K562 (cell line): ENCODE data around the gene CLP1. TPM values are rescaled to one million over a fixed set of nuclear protein-coding genes. Genes with fewer than 3 reads are reported as not detected.

Experiments used
- BRCA1 ChIP-seq, 2 experiments: fragments of 450-650 bp in 1 of 2; sonication (generic) in 1 of 2; formaldehyde crosslinking in 1 of 2; IDR thresholded peaks; 2 replicates each; pipeline versions ENCODE4 v1.5.0 to v1.6.1; 2017 to 2020; ENCODE audit warnings: mild to moderate bottlenecking in 1 of 2, missing genetic modification reagents in 1 of 2
- CCNT2 ChIP-seq: IDR thresholded peaks from 2 replicates; pipeline ENCODE4 v1.6.1; 2011; ENCODE audit warnings: borderline replicate concordance, low read depth, mild to moderate bottlenecking, moderate library complexity, mixed read lengths, low read length; ENCODE audit not compliant: insufficient read length; ENCODE audit errors: extremely low read depth
- ELK3 ChIP-seq: fragments of 450-650 bp; formaldehyde crosslinking; IDR thresholded peaks from 2 replicates; pipeline ENCODE4 v1.4.0; 2020; ENCODE audit warnings: mild to moderate bottlenecking
- ESRRB ChIP-seq: fragments of 250-450 bp; sonication (Bioruptor Pico); IDR thresholded peaks from 2 replicates; pipeline ENCODE4 v1.5.0; 2020; ENCODE audit warnings: mild to moderate bottlenecking, moderate library complexity, borderline replicate concordance
- FOXM1 ChIP-seq, 2 experiments: fragments of 450-650 bp in 1 of 2; sonication (generic) in 1 of 2; formaldehyde crosslinking in 1 of 2; IDR thresholded peaks; 2 replicates each; pipeline versions ENCODE4 v1.6.1 to v1.9.0; 2017 to 2022; ENCODE audit warnings: low read depth in 2 of 2, mild to moderate bottlenecking in 2 of 2, missing genetic modification reagents in 1 of 2, moderate library complexity in 1 of 2
- GATAD2A ChIP-seq: fragments of 450-650 bp; IDR thresholded peaks from 2 replicates; pipeline ENCODE4 v1.6.1; 2017
- HDGF ChIP-seq: fragments of 450-650 bp; IDR thresholded peaks from 2 replicates; pipeline ENCODE4 v1.6.1; 2016
- HLTF ChIP-seq: fragments of 450-650 bp; IDR thresholded peaks from 2 replicates; pipeline ENCODE4 v1.6.1; 2016
- HNRNPK ChIP-seq: fragments of 200-400 bp; formaldehyde crosslinking; IDR thresholded peaks from one replicate; pipeline ENCODE4 v1.6.1; 2018; ENCODE audit warnings: mild to moderate bottlenecking, low read depth, low read length; ENCODE audit not compliant: poor library complexity, severe bottlenecking
- IRF9 ChIP-seq: fragments of 450-650 bp; IDR thresholded peaks from 2 replicates; pipeline ENCODE4 v1.6.1; 2016; ENCODE audit warnings: missing biosample characterization, missing genetic modification characterization
- NR2F6 ChIP-seq: fragments of 450-650 bp; formaldehyde crosslinking; IDR thresholded peaks from 2 replicates; pipeline ENCODE4 v1.4.0; 2020; ENCODE audit warnings: mild to moderate bottlenecking
- PATZ1 ChIP-seq: fragments of 250-450 bp; sonication (Bioruptor Pico); IDR thresholded peaks from 2 replicates; pipeline ENCODE4 v1.5.0; 2020; ENCODE audit warnings: mild to moderate bottlenecking, borderline replicate concordance
- SMARCC2 ChIP-seq: fragments of 450-650 bp; IDR thresholded peaks from 2 replicates; pipeline ENCODE4 v1.6.1; 2017; ENCODE audit warnings: antibody characterized with exemption, moderate library complexity, mild to moderate bottlenecking, low read depth
- SP1 ChIP-seq: sonication (generic); formaldehyde crosslinking; IDR thresholded peaks from 2 replicates; pipeline ENCODE4 v1.8.1; 2022; ENCODE audit warnings: mild to moderate bottlenecking, missing genetic modification reagents
- TAF9B ChIP-seq: fragments of 450-650 bp; IDR thresholded peaks from 2 replicates; pipeline ENCODE4 v1.6.1; 2018; ENCODE audit warnings: mild to moderate bottlenecking; ENCODE audit not compliant: partially characterized antibody
- THAP7 ChIP-seq: fragments of 250-450 bp; sonication (Bioruptor Pico); IDR thresholded peaks from 2 replicates; pipeline ENCODE4 v1.5.0; 2021
- ZKSCAN8 ChIP-seq: fragments of 200-800 bp; sonication (Bioruptor generic); IDR thresholded peaks from 2 replicates; pipeline ENCODE4 v1.6.1; 2016; ENCODE audit warnings: missing genetic modification characterization, missing compliant biosample characterization
- ZNF134 ChIP-seq: fragments of 250-450 bp; sonication (Bioruptor Pico); conservative IDR thresholded peaks from 2 replicates; pipeline ENCODE4 v1.4.0; 2020
- ZNF140 ChIP-seq: fragments of 250-450 bp; sonication (Bioruptor Pico); IDR thresholded peaks from 2 replicates; pipeline ENCODE4 v1.8.0; 2021; ENCODE audit warnings: moderate library complexity, mild to moderate bottlenecking, inconsistent platforms
- ZNF165 ChIP-seq: fragments of 250-450 bp; sonication (Bioruptor Pico); IDR thresholded peaks from 2 replicates; pipeline ENCODE4 v1.4.0; 2020; ENCODE audit warnings: borderline replicate concordance
- ZNF217 ChIP-seq: sonication (generic); formaldehyde crosslinking; IDR thresholded peaks from 2 replicates; pipeline ENCODE4 v1.8.0; 2022; ENCODE audit warnings: mild to moderate bottlenecking, missing genetic modification reagents
- ZNF695 ChIP-seq: fragments of 450-650 bp; formaldehyde crosslinking; IDR thresholded peaks from 2 replicates; pipeline ENCODE4 v1.4.0; 2020; ENCODE audit warnings: mild to moderate bottlenecking, moderate library complexity
- ZNF75A ChIP-seq: fragments of 450-650 bp; formaldehyde crosslinking; IDR thresholded peaks from 2 replicates; pipeline ENCODE4 v1.4.0; 2020; ENCODE audit warnings: mild to moderate bottlenecking
- polyA plus RNA-seq, 8 experiments: library from polyadenylated mRNA; depleted of rRNA in 4 of 8; stranded (reverse) in 5 of 8; unstranded in 3 of 8; fragments of >200 nt; fragmentation: Nextera tagmentation in 2 of 8; fragmentation: Illumina TruSeq in 1 of 8; extraction: Ambion mirVana in 2 of 8; extraction: Trizol in 1 of 8; gene quantifications; 2 replicates each; pipeline versions ENCODE4 v1.2.1 to v1.2.3, GENCODE V29; 2011 to 2014; ENCODE audit warnings: inconsistent platforms in 1 of 8, missing spikeins in 1 of 8
- total RNA-seq, 7 experiments: library from RNA; depleted of rRNA in 6 of 7; stranded (reverse); fragments of >200 nt in 6 of 7; fragmentation: Illumina TruSeq in 2 of 7; extraction: Trizol in 2 of 7; gene quantifications; 2 replicates each; pipeline versions ENCODE4 v1.2.1 to v1.2.3, GENCODE V29; 2011 to 2021; ENCODE audit warnings: low replicate concordance in 1 of 7

CLP1 gene
- total and polyA plus RNA-seq, 9 of the 15 experiments (the other 6 are each of a cell fraction or from before 2014, with no cell fraction given) = 19.1 to 46.2 (median 27.8) TPM

- TF ChIP-seq ELK3 (CRISPR knock-in tag) (no peak), HDGF (no peak), SMARCC2 (no peak), ZKSCAN8 (CRISPR knock-in tag) (no peak), FOXM1 (IDR thresholded peaks at IDR 0.05; ENCODE audit: low read depth) (no peak), FOXM1 (CRISPR knock-in tag; IDR thresholded peaks at IDR 0.05; ENCODE audit: low read depth) (no peak), TAF9B (peak; percentile 28), NR2F6 (CRISPR knock-in tag) (no peak), IRF9 (tag) (no peak), GATAD2A (no peak), ZNF134 (CRISPR knock-in tag) (no peak), PATZ1 (CRISPR knock-in tag) (no peak), BRCA1 (IDR thresholded peaks at IDR 0.05) (no peak), BRCA1 (CRISPR knock-in tag; IDR thresholded peaks at IDR 0.05) (no peak), ZNF695 (CRISPR knock-in tag) (no peak), HLTF (no peak), ZNF217 (no peak), SP1 (CRISPR knock-in tag) (peak; percentile 19; the same call in 1 of the 2 replicates), THAP7 (CRISPR knock-in tag) (no peak; the same call in none of the 2 replicates), ZNF140 (CRISPR knock-in tag) (no peak), HNRNPK (no peak), ZNF165 (CRISPR knock-in tag) (no peak), CCNT2 (peak; percentile 83), ESRRB (CRISPR knock-in tag) (no peak), ZNF75A (CRISPR knock-in tag) (no peak)
Observed at GRCh38 chr11:57667736-57668433, 10.3 kb downstream of the CLP1 start, which contains the start of gene ZDHHC5 (continued).
